IPS-18c (cell line): Measurements from ENCODE around the gene KCNE3.

ENCODE experiments used
- H3K4me3 ChIP-seq: 2 replicates; pipeline ENCODE4 v1.7.0; 2013; ENCODE audit warnings: low read depth, mild to moderate bottlenecking, low read length, moderate library complexity; ENCODE audit not compliant: insufficient read depth
- H3K9me3 ChIP-seq: one replicate; pipeline ENCODE4 v1.6.1; 2013; ENCODE audit warnings: mild to moderate bottlenecking, low read length, moderate library complexity; ENCODE audit not compliant: control insufficient read depth, insufficient read depth

KCNE3 gene

DNA sequence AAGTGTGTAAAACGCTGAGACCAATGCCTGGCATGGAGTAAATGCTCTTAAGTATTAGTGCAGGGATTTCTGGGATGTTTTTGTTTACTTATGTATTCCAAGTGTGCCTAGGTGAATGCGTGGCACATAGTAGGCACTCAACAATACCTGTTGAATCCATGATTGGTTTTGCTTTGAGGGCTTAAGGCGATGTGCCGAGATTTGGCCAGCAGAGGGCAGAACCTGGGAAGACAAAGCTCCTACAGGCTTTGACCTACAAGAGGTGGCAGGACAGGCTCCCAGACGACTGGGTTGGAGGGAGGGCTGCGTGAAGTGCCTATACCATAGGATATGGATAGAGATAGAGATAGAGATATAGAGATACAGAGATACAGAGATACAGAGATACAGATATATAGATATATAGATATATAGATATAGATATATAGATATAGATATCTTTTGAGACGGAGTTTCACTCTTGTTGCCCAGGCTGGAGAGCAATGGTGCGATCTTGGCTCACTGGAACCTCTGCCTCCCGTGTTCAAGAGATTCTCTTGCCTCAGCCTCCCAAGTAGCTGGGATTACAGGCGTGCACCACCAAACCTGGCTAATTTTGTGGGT lies 13.9 kb downstream of the KCNE3 start:
- H3K9me3 ChIP-seq: no peaks in the 10 kb centered on the region
- no peak overlapping the region for H3K4me3 ChIP-seq

- no peak overlapping the region for H3K4me3 ChIP-seq
Observed at GRCh38 chr11:74452366-74452765, 15.0 kb downstream of the KCNE3 start.

DNA sequence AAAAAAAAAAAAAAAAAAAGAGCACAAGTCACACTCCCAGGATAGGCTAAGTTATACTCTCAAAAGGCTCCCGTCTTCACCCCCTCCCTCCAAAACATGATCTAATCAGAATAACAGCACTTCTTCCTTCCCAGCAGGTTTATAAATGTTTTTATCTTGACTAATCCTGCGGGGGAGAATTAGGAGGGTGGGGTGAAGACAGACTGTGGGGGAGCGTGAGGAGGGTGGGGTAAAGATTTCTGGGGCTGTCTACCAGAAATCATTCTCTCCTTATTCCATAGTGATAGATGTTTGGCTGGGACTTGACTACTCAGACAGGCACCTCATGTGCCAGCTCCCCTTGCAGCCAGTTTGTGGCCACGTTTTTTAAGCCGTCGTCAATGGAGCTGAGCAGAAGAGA lies 17.0 kb downstream of the KCNE3 start:
- Histone ChIP-seq H3K4me3 (no peak overlapping the region), H3K9me3 (no peaks in the 10 kb centered on the region)

More at GRCh38 chr11:74452366-74452765, 15.0 kb downstream of the KCNE3 start:
- H3K9me3 ChIP-seq: no peaks in the 10 kb centered on the region

GRCh38 chr11:74449369-74449931 lies 17.9 kb downstream of the KCNE3 start:
- Histone ChIP-seq H3K9me3 (no peaks in the 10 kb centered on the region), H3K4me3 (no peak overlapping the region)

DNA sequence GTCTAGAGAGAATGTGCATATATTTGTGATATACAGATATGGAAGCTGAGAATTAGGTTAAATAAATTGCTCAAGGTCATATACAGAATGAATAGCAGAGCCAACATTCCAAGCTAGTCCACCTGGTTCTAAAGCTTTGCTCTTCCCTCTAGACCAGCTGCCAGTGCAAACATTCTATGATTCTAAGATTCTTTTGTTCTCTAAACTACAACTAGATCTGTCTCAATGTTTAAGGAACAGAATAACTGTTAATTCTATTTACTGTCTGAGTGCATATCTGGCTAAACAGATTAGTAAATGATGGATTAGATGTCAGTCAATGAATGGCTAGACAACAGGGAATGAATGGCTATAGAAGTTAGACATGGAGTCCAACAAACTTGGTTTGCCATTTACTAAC lies 19.6 kb downstream of the KCNE3 start:
- Histone ChIP-seq H3K4me3 (no peak overlapping the region), H3K9me3 (no peaks in the 10 kb centered on the region)

- H3K4me3 ChIP-seq: no peak overlapping the region
- H3K9me3 ChIP-seq: no peaks in the 10 kb centered on the region
Observed at GRCh38 chr11:74446532-74446938, 20.8 kb downstream of the KCNE3 start.

GRCh38 chr11:74444173-74444826 lies 23.0 kb downstream of the KCNE3 start:
- Histone ChIP-seq H3K4me3 (no peak overlapping the region), H3K9me3 (no peaks in the 10 kb centered on the region)

DNA sequence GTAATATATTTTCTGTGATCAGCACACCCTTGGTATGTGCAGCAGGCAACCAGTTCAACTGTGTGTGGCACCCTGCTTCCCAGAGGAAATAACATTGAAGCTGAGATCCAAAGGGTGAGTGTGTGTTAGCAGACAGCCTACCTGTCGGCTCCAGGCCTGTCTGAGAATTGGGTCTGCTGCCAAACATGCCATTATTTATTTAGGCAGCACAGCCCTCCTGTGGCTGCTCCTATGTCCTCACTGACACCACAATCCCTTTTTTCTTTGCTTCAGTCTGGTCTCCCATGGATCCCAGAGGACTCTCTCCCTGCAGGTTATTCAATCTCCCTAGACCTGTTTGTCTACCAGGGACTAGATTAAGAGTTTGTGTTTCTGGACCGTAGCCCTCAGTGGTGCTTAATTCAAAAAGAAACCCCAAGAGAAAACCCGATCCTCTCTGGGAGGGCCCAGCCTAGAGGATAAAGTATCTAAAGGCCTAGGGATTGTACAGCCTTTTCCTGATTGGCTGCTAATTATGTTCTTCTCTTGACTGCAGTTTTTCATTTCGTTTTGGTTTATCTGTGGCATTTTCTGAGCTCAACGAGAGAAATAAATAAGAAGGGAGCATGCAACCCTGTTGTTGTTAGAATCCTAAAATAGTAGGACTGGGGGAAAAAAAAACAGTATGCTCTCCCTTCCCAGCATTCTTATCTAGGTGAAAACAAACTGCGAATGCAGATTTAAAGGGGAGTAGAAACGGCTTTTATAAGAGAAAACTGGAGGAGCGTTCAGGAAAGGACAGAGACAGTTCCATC lies 24.1 kb downstream of the KCNE3 start:
- H3K4me3 ChIP-seq: no peak overlapping the region
- H3K9me3 ChIP-seq: no peaks in the 10 kb centered on the region

DNA sequence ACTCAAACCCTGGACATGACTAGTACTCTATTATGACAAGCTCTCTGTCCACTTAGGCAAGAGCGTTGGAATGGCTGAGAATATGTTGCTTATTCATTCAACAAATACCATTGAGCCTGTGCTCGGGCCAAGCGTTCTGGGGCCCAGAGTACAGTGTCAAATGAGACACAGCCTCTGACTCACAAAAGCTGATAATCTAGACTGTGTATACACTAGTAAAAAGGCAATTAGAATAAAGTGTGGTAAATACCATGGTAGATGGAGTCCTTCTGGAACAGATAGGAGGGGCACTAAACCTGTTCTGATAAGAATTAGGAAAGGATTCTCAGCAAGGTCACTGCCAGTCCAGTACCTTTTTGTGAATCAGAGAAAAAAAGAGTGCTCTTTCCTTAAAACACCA lies 24.7 kb downstream of the KCNE3 start:
- H3K9me3 ChIP-seq: no peaks in the 10 kb centered on the region
- no peak overlapping the region for H3K4me3 ChIP-seq

- H3K9me3 ChIP-seq: no peaks in the 10 kb centered on the region
- H3K4me3 ChIP-seq: no peak overlapping the region
Observed at GRCh38 chr11:74438681-74439080, 28.7 kb downstream of the KCNE3 start.

GRCh38 chr11:74437441-74438042 lies 29.8 kb downstream of the KCNE3 start:
- Histone ChIP-seq H3K4me3 (no peak overlapping the region), H3K9me3 (no peaks in the 10 kb centered on the region)

DNA sequence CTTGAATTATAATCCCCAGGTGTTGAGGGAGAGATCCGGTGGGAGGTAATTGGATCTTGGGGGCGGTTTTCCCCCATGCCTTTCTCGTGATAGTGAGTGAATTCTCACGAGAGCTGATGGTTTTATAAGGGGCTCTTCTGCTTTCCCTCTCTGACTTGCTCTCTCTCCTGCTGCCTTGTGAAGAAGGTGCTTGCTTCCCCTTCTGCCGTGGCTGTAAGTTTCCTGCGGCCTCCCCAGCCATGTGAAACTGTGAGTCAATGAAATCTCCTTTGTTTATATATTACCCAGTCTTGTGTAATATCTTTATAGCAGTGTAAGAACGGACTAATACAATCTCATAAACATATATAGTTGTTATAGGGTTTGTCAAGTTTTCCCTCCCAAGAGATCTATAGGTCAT lies 32.8 kb downstream of the KCNE3 start:
- no peaks in the 10 kb centered on the region for H3K9me3 ChIP-seq
- H3K4me3 ChIP-seq: no peak overlapping the region

DNA sequence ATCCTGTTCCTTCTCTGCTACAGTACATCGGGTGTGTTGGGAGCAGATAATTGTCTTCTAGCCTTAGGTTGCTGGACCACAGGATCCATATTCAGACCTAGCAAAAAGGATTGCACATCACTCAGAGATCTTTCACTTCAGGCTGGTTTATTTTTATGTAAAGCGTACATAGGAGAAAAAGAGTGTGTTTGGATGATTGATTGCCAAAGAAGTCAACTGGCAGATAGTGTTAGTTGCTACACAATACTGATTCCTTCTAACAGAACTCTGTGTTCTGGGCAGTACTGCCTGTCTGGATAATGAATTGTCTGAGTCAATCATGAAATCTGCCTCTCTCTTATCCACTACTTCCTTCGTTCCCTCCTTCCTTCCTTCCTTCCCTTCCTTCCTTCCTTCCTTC lies 38.1 kb downstream of the KCNE3 start:
- H3K4me3 ChIP-seq: no peak overlapping the region
- H3K9me3 ChIP-seq: no peaks in the 10 kb centered on the region

DNA sequence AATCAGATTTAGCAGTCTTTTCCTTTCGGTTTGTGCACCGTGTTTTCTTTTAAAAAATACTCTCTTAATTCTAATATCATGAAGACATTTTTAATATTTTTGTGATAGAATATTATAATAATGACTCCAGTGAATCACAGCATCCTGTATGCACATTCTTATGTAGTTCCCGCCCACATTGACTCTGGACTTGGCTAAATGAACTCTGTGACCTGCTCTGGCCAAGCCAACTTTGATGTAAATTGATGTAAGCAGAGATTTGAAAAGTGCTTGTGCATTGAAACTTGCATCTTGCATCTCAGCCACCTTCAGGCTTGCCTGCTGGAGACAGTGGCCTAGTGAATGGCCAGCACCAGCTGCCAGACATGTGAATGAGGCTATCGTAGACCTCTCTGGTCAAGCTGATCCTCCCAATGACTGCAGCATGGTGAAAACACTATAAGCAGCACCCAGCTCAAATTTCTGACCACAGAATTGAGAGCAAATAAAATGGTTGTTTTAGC lies 39.9 kb downstream of the KCNE3 start:
- no peaks in the 10 kb centered on the region for H3K9me3 ChIP-seq

DNA sequence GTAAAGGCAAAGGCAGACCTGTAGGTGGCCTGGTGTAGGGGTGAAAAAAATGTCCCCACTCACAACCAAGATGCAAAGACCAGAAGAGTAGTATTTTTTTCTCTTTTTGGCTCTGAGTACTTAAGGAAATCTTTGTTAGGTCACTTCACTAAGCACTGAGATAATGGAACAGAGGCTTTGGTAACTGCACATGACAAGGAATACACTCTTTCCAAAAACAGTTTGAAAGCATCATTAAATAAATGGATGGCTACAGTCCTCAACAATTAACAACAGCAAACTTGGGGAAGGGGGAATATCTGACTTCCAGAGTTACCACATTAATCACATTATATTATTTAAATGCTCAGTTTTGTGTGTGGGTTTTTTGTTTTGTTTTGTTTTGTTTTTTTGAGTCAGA lies 42.2 kb downstream of the KCNE3 start:
- no peak overlapping the region for H3K4me3 ChIP-seq

More for the DNA sequence above, 39.9 kb downstream of the KCNE3 start:
- H3K4me3 ChIP-seq: no peak overlapping the region

GRCh38 chr11:74418509-74418895 lies 48.8 kb downstream of the KCNE3 start:
- Histone ChIP-seq H3K9me3 (no peaks in the 10 kb centered on the region), H3K4me3 (no peak overlapping the region)

More for the DNA sequence above, 42.2 kb downstream of the KCNE3 start:
- H3K9me3 ChIP-seq: no peaks in the 10 kb centered on the region

DNA sequence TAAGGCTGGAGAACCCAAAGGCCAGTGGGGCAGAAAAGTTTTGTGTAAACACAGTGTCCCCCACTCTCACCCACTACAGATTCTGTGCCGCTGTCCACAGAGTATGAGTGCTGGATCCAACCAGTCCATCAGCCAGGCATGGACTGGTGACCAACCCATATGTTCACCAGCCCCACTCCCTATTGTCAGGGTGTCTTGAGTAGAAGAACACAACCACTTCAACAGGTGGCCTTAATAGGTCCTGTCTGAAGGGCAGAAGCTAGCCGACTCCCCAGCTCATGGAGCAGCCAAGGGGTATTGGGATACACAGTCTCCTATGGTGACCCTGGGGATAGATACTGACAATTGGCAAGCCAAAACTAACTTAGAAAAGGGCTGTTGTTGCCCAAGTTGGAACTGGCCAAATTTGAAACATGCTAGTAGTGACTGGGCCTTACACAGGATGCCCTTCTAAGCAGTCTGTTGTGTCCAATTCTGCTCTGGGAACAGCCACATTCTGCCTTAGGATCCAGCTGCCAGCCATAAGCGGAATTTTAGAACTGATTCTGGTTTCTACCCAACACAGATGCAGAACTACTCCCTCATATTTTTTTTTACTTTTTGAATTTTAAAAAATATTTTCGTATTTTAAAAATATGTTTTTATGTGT lies 49.4 kb downstream of the KCNE3 start:
- no peaks in the 10 kb centered on the region for H3K9me3 ChIP-seq
- H3K4me3 ChIP-seq: no peak overlapping the region
